Glomerular endothelial cell (primary cell): ENCODE data around the gene C2orf49. TPM values are rescaled to one million over a fixed set of nuclear protein-coding genes. Genes with fewer than 3 reads are reported as not detected.

ENCODE experiments used
- DNase-seq: peaks from one replicate; pipeline ENCODE4 v3.0.0-alpha.2; 2011; ENCODE audit warnings: low read depth, low spot score; ENCODE audit errors: extremely low read depth
- total RNA-seq: library from RNA; depleted of rRNA; stranded (reverse); fragments of >200 nt; gene quantifications from 2 replicates; pipeline ENCODE4 v1.2.3, GENCODE V29; 2015

C2orf49 gene
- total RNA-seq = 13.0 and 16.5 TPM in 2 replicates

DNA sequence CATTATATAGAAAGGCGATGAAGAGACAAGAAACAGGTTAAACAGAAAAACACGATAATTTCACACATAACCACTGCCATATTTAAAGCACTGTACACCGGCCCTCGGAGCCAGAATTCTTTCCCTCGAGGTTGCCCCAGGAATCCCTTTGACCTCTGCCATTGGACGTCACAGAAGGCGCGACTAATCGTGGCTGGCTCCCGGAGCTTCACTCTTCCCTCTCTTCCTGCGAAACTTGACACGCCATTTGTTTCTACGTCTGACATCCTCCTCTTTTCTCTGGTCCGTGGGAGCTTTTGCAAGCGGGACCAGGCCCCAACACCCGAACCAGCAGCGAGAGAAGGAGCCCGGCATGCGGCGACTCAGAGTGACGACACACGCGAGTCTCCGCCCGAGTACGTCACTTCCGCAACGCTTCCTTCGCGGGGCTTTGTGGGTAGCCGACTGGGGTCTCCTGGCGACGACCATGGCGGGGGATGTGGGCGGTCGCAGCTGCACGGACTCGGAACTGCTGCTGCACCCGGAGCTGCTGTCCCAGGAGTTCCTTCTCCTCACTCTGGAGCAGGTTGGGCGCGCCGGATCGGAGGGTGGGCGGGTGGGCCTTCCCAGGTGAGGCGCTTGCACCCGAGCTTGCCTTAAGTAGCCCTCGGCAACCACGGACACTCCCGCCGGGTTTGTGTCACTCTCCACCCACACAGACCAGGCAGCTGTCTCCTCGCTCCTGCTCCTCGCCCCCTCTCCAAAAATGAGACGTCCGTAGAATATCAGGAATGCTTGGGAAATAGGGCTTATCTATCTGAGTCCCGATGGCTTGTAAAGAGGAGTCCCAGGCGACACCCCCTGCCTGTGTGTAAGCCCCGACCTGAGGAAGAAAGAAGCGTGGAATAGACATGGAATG is at the start of gene C2orf49:
C2orf49 (plus strand) TSS at position 419 of the 898 bp plus-strand sequence; CDS start at position 467, 48 bp downstream.
- peak; percentile 47 for DNase-seq

DNA sequence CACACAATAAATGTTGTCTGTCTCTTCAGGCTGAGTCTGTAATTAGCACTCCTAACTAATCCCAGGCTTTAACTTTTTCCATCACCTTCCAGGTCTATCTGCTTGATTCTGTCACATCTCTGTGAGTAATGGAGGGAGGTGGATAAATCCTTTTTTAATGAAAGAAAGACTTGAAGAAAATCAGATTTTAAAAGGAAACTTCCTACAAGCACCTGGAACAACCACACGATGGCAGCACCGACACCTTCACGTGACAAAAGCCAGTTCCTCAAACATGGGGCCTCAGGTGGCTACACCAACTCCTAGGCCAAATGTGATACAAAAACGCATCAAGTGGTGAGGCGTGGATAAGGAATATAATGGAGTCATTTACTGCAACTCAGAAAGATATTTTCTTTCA is 49.6 kb upstream of the C2orf49 start:
- DNase-seq = peak; percentile 22

DNA sequence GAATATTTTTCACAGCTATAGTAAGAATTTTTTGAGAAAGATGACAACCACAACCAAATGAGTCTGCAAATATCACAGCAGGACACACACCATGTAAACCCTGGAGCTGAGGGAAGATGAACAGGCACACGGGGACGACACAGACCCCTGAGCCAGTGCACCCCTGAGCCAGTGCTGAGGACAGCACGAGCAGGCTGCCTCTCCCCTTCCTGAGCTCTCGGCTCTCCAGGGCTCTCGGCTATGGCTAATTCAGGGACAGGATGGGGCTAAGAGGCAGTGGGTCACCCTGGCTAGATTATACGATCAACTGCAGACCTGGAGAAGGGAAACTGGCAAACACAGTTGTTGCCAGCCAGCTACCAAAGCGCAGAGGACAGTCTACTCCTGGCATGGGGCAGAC is 49.2 kb upstream of the C2orf49 start:
- DNase-seq = no peak

DNA sequence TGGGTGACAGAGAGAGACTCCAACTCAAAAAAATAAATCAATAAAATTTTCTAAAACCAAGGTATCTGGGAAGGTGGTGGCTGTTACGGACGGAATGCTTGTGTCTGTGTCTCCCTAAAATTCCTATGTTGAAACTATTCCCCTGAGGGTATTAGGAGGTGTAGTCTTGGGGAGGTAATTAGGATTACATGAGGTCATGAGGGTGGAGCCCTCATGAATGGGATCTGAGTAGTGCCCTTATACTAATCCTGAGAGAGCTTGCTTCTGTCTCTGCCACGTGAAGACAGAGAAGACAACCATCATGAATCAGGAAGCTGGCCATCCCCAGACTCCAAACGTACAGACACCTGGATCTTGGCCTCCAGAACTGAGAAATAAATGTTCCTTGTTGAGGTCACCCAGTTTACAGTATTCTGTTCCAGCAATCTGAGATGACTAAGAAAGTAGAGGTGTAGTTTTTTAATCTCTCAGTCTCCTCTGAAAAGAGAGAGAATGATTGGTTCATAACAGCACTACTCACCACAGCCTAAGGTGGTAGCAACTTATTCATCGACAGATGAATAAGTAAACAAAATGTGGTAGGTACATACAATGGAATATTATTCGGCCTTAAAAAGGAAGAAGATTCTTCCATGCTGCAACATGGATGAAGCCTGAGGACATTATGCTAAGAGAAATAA is 46.2 kb upstream of the C2orf49 start:
- no peak for DNase-seq

DNA sequence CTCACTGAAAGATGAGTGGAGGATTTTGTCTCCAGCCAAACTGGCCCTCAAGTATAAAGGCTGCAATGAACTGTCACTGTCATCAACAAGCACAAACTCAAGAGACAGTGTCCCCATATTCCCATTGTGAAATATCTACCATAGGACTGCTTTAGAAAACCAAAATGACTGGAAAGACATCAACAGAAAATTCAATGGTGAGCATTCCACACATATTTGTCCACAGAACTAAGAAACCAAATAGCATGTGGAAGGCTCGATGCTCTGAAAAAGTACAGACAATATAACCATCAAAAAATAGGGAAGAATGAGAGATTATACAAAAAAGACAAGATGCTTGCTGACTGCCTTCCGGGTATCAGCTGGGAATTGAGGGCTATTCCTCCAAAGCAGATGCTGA is 45.4 kb upstream of the C2orf49 start:
- no peak for DNase-seq

DNA sequence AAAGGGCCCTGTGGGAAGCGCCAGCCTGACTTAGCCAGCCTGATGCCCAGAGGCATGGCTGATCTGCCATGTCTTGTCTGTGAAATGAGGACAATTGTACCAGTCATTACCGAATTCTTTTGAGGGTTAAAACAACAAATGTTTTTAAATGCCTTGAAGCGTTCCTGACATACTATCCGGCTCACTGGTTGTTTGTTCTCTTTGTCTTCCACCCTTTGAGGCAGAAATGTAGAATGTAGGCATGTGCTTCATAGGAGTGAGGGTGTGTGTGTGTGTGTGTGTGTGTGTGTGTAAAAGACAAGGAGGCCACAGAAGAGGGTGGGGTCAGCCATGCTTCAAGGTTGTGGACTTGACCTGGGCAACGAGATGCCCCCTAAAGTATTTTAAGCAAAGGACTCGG is 43.3 kb upstream of the C2orf49 start:
- no peak for DNase-seq

DNA sequence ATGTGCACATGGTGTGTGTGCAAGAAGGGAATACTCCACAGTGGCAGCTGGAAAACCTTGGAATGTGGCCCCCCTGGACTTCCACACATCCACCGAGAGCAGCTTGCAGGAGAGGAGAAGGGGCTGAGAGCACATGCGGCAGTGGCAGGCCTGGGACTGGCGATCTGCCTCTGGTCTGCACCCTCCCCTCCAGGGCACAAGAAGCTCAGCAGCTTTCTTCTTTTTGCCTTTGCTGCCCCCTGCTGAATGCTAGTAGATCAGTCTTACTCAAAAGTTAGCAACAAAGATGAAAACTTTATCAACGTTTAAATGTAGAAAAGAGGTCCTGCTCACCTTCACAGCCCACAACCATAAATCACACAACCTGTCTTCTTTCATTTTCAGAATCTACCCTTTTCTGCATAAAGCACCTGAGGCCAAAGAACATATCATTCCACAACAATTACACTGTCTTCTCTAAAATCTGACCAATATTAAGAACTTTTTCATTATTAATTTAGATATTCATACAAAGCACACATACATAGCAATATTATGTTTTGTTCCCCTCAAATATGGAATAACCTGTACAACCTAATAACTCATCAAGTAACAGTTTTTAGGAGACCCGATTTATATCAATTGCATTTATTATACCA is 42.4 kb upstream of the C2orf49 start:
- DNase-seq = no peak

DNA sequence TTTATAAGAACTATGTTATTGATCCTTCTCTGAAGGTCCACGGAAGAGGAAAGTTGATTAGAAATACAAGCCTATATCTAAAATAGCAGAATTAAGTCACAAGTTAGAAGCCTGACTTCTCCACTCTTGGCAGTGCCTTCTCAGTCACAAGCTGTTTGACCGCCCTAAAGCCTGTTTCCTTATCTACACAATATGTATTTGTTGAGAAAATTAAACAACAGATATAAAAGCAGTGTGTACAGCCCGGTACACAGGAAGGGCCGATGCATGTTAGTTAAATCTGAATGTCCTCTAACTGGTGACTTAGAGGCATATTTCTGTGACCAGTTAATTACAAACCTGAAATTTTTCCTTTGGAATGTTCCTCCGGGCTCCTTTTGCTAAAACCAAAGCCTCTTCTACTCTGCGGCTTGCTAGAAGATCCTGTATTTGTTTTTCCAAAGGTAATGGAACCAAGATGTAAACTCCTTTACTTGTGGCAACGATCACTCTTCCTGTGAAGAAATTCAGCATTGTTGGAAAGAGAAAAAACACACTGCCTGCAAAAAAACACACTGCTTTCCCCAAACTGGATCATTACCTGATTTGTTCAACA is 41.2 kb upstream of the C2orf49 start:
- no peak for DNase-seq

DNA sequence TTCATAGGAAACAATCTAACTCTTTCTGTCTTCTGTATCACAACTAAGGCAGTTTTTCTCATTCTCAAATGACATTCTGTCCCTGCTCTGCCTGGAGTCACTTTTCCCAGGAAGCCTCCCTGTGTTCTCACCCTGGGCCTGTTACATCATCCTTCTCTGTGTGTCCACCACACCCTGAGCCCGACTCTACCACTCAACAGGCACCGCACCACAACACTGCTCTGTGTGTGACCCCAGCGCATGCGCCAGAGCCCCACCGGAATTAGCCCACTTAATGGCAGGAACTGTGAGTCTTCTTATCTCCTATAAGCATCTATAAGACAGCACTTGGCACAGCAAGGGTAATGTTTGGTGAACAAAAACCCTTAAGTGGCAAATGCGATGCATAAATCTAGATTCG is 40.1 kb upstream of the C2orf49 start:
- no peak for DNase-seq

DNA sequence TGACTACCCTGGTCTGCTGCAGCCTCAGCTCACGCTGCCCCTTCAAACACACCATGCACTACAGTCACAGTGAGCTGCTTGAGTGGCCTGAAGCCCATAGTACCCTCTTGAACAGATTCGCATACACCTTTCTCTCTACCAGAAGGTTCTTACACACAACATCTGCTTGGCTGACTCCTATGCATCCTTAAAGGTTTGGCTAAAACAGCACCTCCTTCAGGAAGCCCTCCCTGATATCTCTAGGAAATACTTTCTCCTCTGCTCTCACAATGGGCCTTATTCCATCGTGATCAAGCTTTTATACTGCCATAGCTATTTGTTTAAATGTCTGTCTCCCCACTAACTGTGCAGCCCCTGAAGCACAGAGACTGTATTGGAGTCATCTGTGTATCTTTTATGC is 39.3 kb upstream of the C2orf49 start:
- DNase-seq = no peak

DNA sequence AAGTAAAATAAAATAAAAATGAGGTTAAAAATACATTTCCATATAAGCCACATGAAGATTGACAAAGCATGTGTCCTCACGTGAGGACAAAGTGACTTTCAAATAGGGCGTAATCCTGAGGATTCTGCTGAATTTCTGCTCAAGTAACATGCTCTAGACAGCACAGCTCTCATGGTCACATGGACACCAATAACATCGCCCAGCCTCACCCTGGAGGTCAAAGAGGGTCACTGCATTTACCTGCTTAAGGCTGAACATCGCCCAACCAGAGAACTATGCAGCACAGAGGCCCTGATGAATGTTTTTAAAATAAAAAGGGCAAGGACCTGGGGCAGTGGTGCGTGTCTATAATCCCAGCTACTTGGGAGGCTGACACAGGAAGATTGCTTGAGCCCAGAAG is 38.0 kb upstream of the C2orf49 start:
- no peak for DNase-seq

DNA sequence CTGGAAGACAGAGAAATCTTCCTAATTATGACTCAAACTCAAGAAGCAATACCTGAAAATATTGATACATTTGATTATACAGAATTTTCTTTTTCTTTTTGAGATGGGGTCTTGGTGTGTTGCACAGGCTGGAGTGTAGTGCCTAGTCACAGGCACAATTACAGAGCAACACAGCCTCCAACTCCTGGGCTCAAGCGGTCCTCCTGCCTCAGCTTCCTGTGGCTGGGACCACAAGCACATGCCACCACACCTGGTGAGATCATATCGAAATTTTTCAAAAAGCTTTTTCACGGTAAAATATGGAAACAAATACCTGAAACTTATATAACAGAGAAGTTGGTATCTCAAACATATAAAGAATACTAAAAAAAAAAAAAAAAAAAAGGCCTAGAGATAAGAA is 35.7 kb upstream of the C2orf49 start:
- DNase-seq = no peak

DNA sequence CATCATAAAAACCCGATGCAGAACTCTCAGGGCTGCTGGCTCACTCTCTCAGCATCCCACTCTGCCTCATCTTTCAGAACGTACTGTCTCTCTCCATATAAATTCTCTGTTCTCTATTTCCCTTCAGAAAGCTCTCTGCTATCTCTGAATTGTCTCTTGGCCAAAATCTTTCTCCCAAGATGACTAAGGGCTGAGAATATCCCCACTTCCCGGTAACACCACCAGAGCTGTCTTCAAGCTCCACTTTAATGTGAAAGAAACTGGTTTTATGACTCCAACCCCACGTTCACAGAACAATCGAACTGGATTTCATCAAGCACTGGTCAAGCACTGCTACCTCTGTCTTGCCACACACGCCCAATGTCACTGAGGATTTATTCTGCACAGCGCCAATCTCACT is 30.2 kb upstream of the C2orf49 start:
- DNase-seq = no peak

DNA sequence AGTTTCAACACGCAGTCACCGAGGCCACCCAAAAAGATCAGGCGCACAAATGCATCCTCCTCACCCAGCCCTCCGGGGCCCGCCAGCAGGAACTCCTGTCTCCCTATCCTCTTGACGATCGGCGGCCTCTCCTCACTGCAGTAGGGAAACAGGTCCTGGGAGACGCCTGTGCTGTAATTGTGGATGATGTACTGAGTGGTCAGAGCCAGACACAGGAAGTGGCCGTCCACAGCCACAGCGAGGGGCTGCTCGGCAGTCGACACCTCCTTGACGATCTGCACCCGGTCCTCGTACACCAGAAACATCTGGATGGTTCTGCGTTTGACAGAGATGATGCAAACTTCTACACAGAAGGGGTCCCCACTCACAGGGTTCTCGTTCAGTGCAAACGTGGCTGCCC is 29.8 kb upstream of the C2orf49 start:
- DNase-seq = no peak

DNA sequence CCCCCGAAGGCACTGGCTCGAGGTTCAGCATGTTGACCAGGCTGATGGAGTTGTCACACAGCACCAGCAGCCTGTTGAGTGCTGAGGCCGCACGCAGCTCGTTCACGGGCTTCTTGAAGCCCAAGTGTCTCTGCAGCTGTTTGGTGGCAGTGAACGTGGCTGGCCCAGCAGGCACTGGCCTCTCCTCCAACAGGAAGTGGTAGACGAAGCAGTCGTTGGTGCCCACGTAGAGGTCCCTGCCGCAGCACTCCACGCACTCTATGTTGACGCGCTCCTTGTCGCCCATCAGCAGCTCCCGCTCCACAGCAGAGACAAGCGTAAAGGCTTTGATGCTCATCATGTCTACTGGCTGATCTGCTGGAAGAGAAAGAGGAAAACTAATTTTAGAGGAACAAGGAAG is 29.4 kb upstream of the C2orf49 start:
- DNase-seq = no peak

DNA sequence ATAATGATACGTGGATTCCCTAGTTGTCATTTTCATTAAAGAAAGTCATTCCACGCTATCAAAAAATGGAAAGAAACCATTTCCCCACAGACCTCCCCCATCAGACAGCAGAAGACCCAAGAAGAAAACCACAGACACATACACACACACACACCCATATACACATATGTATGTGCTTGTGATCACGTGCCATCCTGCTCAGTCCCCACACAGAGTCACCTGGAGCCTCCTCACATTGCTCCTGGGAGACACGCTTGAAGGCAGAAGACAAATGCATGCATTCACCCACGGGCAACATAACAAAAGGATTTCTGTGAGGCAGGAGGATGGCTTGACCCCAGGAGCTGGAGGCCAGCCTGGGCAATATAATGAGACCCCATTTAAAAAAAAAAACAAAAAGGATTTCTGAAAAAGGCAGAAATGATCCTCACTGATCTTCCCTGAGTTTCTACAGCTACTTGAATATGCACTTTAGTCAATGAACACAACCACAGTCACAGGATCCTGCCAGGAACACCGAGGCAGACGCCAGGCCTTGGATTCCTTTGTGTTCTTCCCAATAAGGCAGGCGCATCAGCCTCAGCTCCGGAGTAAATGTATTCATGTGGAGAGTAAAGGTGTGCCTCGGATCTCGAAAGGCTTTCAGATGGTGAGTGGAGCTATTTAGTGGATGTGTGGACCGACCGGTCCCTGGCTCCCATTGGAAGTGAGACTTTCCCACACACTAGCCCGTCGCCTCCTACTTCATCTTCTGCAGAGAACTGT is 28.8 kb upstream of the C2orf49 start:
- no peak for DNase-seq

DNA sequence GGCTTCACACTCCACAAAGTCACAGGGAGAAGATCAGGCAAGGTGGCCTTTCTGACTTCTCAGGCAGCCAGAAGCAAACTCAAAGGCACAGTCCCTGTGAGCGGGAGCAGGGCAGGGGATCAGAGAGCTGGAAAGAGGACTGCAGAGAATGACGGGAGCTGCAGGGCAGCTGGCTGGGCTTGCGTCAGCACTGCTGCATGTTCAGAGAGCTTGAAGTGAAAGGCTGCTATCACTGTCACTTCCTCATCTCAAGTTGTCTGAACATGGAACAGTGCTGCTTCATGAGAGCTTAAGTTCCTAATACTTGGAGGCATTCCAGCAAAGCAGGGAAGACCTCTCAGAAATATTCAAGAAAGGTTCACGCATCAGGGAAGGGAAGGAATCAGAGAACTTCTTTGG is 28.2 kb upstream of the C2orf49 start:
- DNase-seq = no peak

DNA sequence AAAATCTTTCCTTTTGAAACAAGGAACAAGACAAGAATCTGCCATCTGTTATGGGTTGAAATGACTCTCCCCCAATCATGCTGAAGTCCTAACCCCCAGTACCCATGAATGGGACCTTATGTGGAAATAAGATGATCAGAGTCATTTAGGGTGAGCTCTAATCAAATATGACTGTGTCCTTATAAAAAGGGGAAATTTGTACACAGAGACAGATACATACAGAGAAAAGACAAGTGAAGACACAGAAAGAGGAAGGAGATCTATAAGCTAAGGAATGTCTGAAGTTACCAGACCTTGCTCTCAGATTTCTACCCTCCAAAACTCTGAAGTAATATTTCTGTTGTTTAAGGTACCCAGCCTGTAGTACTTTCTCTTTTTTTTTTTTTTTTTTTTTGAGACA is 23.5 kb upstream of the C2orf49 start:
- DNase-seq = no peak

DNA sequence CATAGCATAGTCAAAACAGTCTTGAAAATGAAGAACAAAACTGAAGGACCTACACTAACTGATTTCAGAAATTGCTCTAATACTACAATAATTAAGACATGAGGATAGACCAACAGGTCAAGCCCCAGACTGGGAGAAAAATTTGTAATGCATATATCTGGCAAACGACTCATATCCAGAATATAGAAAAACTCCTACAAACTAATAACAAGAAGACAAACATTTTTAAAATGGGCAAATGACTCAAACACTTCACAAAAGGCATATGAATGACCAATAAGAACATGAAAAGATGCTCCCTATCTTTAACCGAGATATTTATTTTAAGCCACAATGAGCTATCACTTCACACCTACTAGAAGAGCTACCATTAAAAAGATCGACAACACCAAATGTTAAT is 22.0 kb upstream of the C2orf49 start:
- no peak for DNase-seq

DNA sequence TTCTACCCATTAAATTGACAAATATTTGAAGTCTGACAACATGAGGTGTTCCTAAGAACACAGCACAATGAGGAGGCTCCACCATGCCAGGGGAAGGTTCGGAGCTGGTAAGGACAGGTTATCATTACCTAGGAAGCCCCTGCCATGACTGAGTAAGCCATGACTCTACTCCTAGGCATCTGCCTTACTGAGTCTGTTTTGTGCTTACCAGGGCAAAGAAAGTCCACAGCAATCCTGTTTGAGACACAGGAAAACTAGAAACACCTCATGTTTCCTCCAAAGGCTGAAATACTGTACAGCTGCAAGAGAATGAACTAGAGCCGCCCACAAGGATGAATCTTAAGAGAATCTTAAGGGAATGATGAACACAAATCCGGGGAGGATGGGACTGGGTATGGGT is 19.4 kb upstream of the C2orf49 start:
- no peak for DNase-seq
